ENCODE results near the gene SRRM3. TPM values are rescaled to one million over a fixed set of nuclear protein-coding genes. Genes with fewer than 3 reads are reported as not detected.

Gene SRRM3, protein sequence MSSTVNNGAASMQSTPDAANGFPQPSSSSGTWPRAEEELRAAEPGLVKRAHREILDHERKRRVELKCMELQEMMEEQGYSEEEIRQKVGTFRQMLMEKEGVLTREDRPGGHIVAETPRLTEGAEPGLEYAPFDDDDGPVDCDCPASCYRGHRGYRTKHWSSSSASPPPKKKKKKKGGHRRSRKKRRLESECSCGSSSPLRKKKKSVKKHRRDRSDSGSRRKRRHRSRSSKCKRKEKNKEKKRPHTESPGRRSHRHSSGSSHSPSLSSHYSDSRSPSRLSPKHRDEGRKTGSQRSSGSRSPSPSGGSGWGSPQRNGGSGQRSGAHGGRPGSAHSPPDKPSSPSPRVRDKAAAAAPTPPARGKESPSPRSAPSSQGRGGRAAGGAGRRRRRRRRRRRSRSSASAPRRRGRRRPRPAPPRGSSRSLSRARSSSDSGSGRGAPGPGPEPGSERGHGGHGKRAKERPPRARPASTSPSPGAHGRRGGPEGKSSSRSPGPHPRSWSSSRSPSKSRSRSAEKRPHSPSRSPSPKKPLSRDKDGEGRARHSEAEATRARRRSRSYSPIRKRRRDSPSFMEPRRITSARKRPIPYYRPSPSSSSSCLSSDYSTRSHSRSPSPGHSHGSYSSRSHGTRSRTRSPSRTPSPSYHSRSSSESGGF
- 0.33 and 0.50 TPM in 2 replicates for total RNA-seq

DNA sequence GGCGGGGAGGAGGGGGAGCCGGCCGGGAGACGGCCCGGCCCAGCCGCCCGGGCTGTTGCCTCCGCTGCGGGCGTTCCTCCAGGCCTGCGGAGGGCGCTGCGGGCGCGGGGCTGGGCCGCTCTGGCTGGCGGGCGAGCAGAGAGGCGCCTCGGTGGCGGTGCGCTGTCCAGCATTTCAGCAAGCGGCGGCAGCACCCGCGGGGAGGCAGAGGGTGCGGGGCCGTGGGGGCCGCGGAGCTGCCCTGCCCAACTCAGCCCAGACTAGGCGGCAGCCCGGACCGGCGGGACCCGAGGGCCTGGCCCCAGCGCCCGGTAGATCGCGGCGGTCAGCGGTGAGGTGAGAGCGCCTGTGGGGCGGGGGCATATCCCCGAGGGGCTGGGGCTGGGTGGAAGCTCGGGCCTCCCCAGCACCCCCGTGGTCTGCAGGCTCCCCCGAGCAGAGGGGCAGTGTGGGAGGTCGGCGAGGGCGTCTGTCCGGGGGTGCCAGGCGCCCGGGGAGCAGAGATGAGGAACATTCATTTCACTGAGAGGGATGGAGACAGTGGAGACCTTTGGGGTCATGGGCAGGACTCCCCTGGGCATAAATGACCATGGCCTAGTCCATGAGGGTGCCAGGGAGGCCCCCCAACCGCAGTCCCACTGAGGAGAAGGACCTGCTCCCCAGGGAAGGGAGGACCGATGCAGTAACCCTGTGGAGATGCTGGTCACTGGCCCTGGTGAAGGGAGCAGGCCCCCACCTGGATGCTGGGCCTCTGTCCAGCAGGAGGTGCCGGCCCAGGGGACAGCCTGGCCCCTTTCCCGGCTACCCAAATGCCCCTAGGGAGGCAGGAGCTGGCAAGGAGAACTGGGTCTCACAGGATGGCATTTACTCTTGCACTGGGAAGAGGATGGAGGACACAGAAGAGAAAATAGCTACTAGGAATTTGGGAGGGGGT, at the start of gene SRRM3:
Gene SRRM3 (plus strand): TSS at position 165 of the 934 bp plus-strand sequence. CDS start 33,171 bp downstream, outside the sequence.

DNA sequence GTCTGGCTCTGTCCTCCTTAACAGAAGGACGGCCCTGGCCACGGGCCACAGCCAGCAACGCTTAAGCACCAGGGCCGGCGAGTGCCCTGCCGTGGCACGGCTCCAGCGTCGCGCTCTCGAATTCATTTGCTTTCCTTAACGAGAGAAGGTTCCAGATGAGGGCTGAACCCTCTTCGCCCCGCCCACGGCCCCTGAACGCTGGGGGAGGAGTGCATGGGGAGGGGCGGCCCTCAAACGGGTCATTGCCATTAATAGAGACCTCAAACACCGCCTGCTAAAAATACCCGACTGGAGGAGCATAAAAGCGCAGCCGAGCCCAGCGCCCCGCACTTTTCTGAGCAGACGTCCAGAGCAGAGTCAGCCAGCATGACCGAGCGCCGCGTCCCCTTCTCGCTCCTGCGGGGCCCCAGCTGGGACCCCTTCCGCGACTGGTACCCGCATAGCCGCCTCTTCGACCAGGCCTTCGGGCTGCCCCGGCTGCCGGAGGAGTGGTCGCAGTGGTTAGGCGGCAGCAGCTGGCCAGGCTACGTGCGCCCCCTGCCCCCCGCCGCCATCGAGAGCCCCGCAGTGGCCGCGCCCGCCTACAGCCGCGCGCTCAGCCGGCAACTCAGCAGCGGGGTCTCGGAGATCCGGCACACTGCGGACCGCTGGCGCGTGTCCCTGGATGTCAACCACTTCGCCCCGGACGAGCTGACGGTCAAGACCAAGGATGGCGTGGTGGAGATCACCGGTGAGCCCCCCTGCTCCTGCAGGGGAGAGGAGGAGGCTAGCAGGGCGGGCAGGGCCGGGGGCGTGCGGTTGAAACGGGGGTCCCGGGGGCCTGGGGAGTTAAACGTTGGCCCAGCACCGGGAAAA, 100.9 kb downstream of the SRRM3 start, which contains the start of gene HSPB1:
Gene HSPB1 (plus strand): TSS at position 327 of the 855 bp plus-strand sequence. CDS start 40 bp downstream, at position 367.

Other genes with a start within 250 kb of the SRRM3 start
- 25.5 and 27.4 TPM in 2 replicates for gene TMEM120A, start 207.3 kb upstream of the SRRM3 start, total RNA-seq
- 38.6 and 39.7 TPM in 2 replicates for gene STYXL1, start 153.9 kb upstream of the SRRM3 start, total RNA-seq
- gene MDH2, start 153.8 kb upstream of the SRRM3 start, total RNA-seq, result 33.8 and 42.7 TPM in 2 replicates
- 36.5 and 59.7 TPM in 2 replicates for gene HSPB1, start 100.8 kb downstream of the SRRM3 start, total RNA-seq
- 81.5 and 101 TPM in 2 replicates for gene YWHAG, start 157.1 kb downstream of the SRRM3 start, total RNA-seq
- 0.55 and 0.75 TPM in 2 replicates for gene SSC4D, start 207.8 kb downstream of the SRRM3 start, total RNA-seq
- gene ZP3, start 223.1 kb downstream of the SRRM3 start, total RNA-seq, result 0.55 and 0.87 TPM in 2 replicates

All from uterine smooth muscle cell (primary cell).